ENCODE measurements around the gene TPP1. TPM values are rescaled to one million over a fixed set of nuclear protein-coding genes. Genes with fewer than 3 reads are reported as not detected.

TPP1 gene
- total RNA-seq, 2 experiments from 2014 or later: 114 to 120 TPM

- Mint-ChIP-seq H3K4me3 (peak overlapping the region; percentile 94), H3K4me1 (peaks cover 35% of the 10 kb centered on the region), H3K27ac (peak overlapping the region; percentile 93), H3K9me3 (no peaks in the 10 kb centered on the region), H3K36me3 (peaks cover 35% of the 10 kb centered on the region), H3K27me3 (no peaks in the 10 kb centered on the region)
- DNase-seq (peak; percentile 24), ATAC-seq (ENCODE audit: low read depth) (peak; percentile 25)
- POLR2A ChIA-PET: interaction anchor here (0.6 to 9.4 kb wide), 19 partner anchors 9 to 233 kb away, joined by 3 to 95 read pairs (median 5); partner anchors contain the start of genes ARFIP2, MRPL17, SMPD1 and TIMM10B
Measured at GRCh38 chr11:6611092-6611962, 7.9 kb downstream of the TPP1 start.

GRCh38 chr11:6610591-6610990 is 8.6 kb downstream of the TPP1 start:
- peak overlapping the region; percentile 94 for H3K4me3 Mint-ChIP-seq
- POLR2A ChIA-PET: interaction anchor here (1.7 to 9.4 kb wide), 4 partner anchors 10 to 220 kb away, joined by 5 to 95 read pairs (median 20); partner anchors contain the start of genes SMPD1 and TPP1
- ATAC-seq (ENCODE audit: low read depth): no peak
- H3K27ac Mint-ChIP-seq: peak overlapping the region; percentile 93
- H3K36me3 Mint-ChIP-seq: peaks cover 33% of the 10 kb centered on the region
- peaks cover 38% of the 10 kb centered on the region for H3K4me1 Mint-ChIP-seq
- H3K9me3 Mint-ChIP-seq: no peaks in the 10 kb centered on the region
- peak; percentile 30 for DNase-seq
- no peaks in the 10 kb centered on the region for H3K27me3 Mint-ChIP-seq

- H3K27ac Mint-ChIP-seq: peak overlapping the region; percentile 61
- H3K27me3 Mint-ChIP-seq: no peaks in the 10 kb centered on the region
- H3K9me3 Mint-ChIP-seq: no peaks in the 10 kb centered on the region
- no peak for ATAC-seq (ENCODE audit: low read depth)
- POLR2A ChIA-PET: interaction anchor here (9.4 kb wide), 1 partner anchor 11 kb away, joined by 95 read pairs; the partner anchor contains the start of gene TPP1
- peak overlapping the region; percentile 15 for H3K4me3 Mint-ChIP-seq
- H3K36me3 Mint-ChIP-seq: peaks cover 26% of the 10 kb centered on the region
- H3K4me1 Mint-ChIP-seq: peaks cover 38% of the 10 kb centered on the region
- DNase-seq: no peak
Measured at GRCh38 chr11:6609502-6610015, 9.7 kb downstream of the TPP1 start.

GRCh38 chr11:6608726-6609501 is 10.3 kb downstream of the TPP1 start:
- Mint-ChIP-seq H3K27ac (peak overlapping the region; percentile 55), H3K27me3 (no peaks in the 10 kb centered on the region), H3K36me3 (peaks cover 25% of the 10 kb centered on the region), H3K9me3 (no peaks in the 10 kb centered on the region), H3K4me1 (peaks cover 38% of the 10 kb centered on the region), H3K4me3 (no peak overlapping the region)
- ATAC-seq (ENCODE audit: low read depth) (no peak), DNase-seq (no peak)
- POLR2A ChIA-PET: interaction anchor here (9.4 kb wide), 1 partner anchor 11 kb away, joined by 95 read pairs; the partner anchor contains the start of gene TPP1

- Mint-ChIP-seq H3K27ac (no peak overlapping the region), H3K9me3 (no peaks in the 10 kb centered on the region), H3K36me3 (peaks cover 25% of the 10 kb centered on the region), H3K27me3 (no peaks in the 10 kb centered on the region), H3K4me3 (peak overlapping the region; percentile 44), H3K4me1 (peaks cover 38% of the 10 kb centered on the region)
- no peak for ATAC-seq (ENCODE audit: low read depth)
- POLR2A ChIA-PET: interaction anchor here (1.0 to 9.4 kb wide), 3 partner anchors 12 to 83 kb away, joined by 3 to 95 read pairs (median 3); partner anchors contain the start of gene TPP1
- no peak for DNase-seq
Measured at GRCh38 chr11:6608011-6608410, 11.2 kb downstream of the TPP1 start.

GRCh38 chr11:6607190-6607795 is 11.9 kb downstream of the TPP1 start:
- POLR2A ChIA-PET: interaction anchor here (0.9 to 9.4 kb wide), 6 partner anchors 13 to 204 kb away, joined by 3 to 95 read pairs (median 3); partner anchors contain the start of gene TPP1
- H3K4me1 Mint-ChIP-seq: peaks cover 41% of the 10 kb centered on the region
- peaks cover 25% of the 10 kb centered on the region for H3K36me3 Mint-ChIP-seq
- H3K4me3 Mint-ChIP-seq: peak overlapping the region; percentile 44
- ATAC-seq (ENCODE audit: low read depth): no peak
- no peak overlapping the region for H3K27ac Mint-ChIP-seq
- DNase-seq: no peak
- no peaks in the 10 kb centered on the region for H3K9me3 Mint-ChIP-seq
- H3K27me3 Mint-ChIP-seq: no peaks in the 10 kb centered on the region

- Mint-ChIP-seq H3K36me3 (peaks cover 26% of the 10 kb centered on the region), H3K27ac (no peak overlapping the region), H3K4me3 (no peak overlapping the region), H3K27me3 (no peaks in the 10 kb centered on the region), H3K4me1 (peaks cover 45% of the 10 kb centered on the region), H3K9me3 (no peaks in the 10 kb centered on the region)
- DNase-seq (peak; percentile 79), ATAC-seq (ENCODE audit: low read depth) (peak; percentile 19)
- POLR2A ChIA-PET: interaction anchor here (0.9 to 9.4 kb wide), 5 partner anchors 14 to 204 kb away, joined by 3 to 95 read pairs (median 3); partner anchors contain the start of gene TPP1
Measured at GRCh38 chr11:6606471-6607189, 12.6 kb downstream of the TPP1 start.

- no peak for ATAC-seq (ENCODE audit: low read depth)
- Mint-ChIP-seq H3K4me1 (peaks cover 35% of the 10 kb centered on the region), H3K9me3 (no peaks in the 10 kb centered on the region), H3K36me3 (peaks cover 21% of the 10 kb centered on the region), H3K4me3 (no peak overlapping the region), H3K27me3 (no peaks in the 10 kb centered on the region), H3K27ac (no peak overlapping the region)
- DNase-seq: no peak
- POLR2A ChIA-PET: interaction anchor here (0.8 to 9.4 kb wide), 10 partner anchors 15 to 215 kb away, joined by 3 to 95 read pairs (median 4); partner anchors contain the start of genes MRPL17, SMPD1 and TPP1
Measured at GRCh38 chr11:6604790-6605189, 14.4 kb downstream of the TPP1 start.

GRCh38 chr11:6604081-6604626 is 15.1 kb downstream of the TPP1 start:
- Mint-ChIP-seq H3K27me3 (no peaks in the 10 kb centered on the region), H3K4me1 (peaks cover 38% of the 10 kb centered on the region), H3K4me3 (no peak overlapping the region), H3K36me3 (peaks cover 20% of the 10 kb centered on the region), H3K27ac (no peak overlapping the region), H3K9me3 (no peaks in the 10 kb centered on the region)
- ATAC-seq (ENCODE audit: low read depth): peak; percentile 59
- DNase-seq: peak; percentile 63
- POLR2A ChIA-PET: interaction anchor here (0.8 to 9.4 kb wide), 12 partner anchors 16 to 214 kb away, joined by 3 to 95 read pairs (median 4); partner anchors contain the start of genes ARFIP2, MRPL17, SMPD1 and TIMM10B

- Mint-ChIP-seq H3K27ac (no peak within 1 kb of the TSS), H3K27me3 (no peaks in the 10 kb centered on the region), H3K9me3 (no peaks in the 10 kb centered on the region), H3K36me3 (peaks cover 18% of the 10 kb centered on the region), H3K4me3 (no peak within 1 kb of the TSS), H3K4me1 (peaks cover 35% of the 10 kb centered on the region)
- DNase-seq: peak; percentile 90
- peak; percentile 75 for ATAC-seq (ENCODE audit: low read depth)
- POLR2A ChIA-PET: interaction anchor here (0.7 to 9.4 kb wide), 19 partner anchors 8 to 143 kb away, joined by 3 to 95 read pairs (median 4); partner anchors contain the start of genes ARFIP2, MRPL17, TAF10 and TIMM10B
Measured at GRCh38 chr11:6603287-6604080, 15.7 kb downstream of the TPP1 start, which contains the start of the genes ILK and RRP8. Gene ILK (plus strand): TSS chr11:6603774. CDS start chr11:6604272, 498 bp downstream. Gene RRP8 (minus strand): TSS chr11:6603616. CDS start chr11:6603502, 114 bp downstream.

Data from activated naive CD8-positive, alpha-beta T cell treated with anti-CD3 and anti-CD28 coated beads, Interleukin-2, amount 10 ng/mL, durations not matched to agents 7 days and 5 days (primary cell).